HepG2 (cell line): ENCODE results near the gene NDN.

ENCODE experiments used
- CTCF ChIP-seq: sonication (generic); formaldehyde crosslinking; IDR thresholded peaks from 2 replicates; pipeline ENCODE4 v1.5.0; 2020; ENCODE audit warnings: mild to moderate bottlenecking, missing genetic modification reagents, moderate library complexity
- JUNB ChIP-seq: sonication (generic); formaldehyde crosslinking; IDR thresholded peaks from 2 replicates; pipeline ENCODE4 v1.8.0; 2022; ENCODE audit warnings: missing genetic modification reagents, mild to moderate bottlenecking, borderline replicate concordance
- POLR2A ChIP-seq, 2 experiments: IDR thresholded peaks; 2 replicates each; pipeline ENCODE4 v1.6.1; 2011; ENCODE audit warnings: low read depth in 2 of 2, low read length in 2 of 2, mild to moderate bottlenecking in 1 of 2, moderate library complexity in 1 of 2; ENCODE audit not compliant: insufficient read depth in 1 of 2
- POLR2AphosphoS5 ChIP-seq: IDR thresholded peaks from 2 replicates; pipeline ENCODE4 v1.6.1; 2012; ENCODE audit warnings: low read depth, low read length
- ZBTB1 ChIP-seq: sonication (generic); formaldehyde crosslinking; IDR thresholded peaks from 2 replicates; pipeline ENCODE4 v1.4.0; 2020; ENCODE audit warnings: missing genetic modification reagents, borderline replicate concordance
- ZNF20 ChIP-seq: sonication (generic); formaldehyde crosslinking; IDR thresholded peaks from 2 replicates; pipeline ENCODE4 v1.4.0; 2020; ENCODE audit warnings: mild to moderate bottlenecking, moderate library complexity, missing genetic modification reagents
- ZNF205 ChIP-seq: IDR thresholded peaks from 2 replicates; pipeline ENCODE4 v1.6.1; 2018; ENCODE audit warnings: missing biosample characterization, missing genetic modification reagents
- ZNF335 ChIP-seq: sonication (generic); formaldehyde crosslinking; IDR thresholded peaks from 2 replicates; pipeline ENCODE4 v1.4.0; 2020; ENCODE audit warnings: missing genetic modification reagents
- ZNF34 ChIP-seq: sonication (generic); formaldehyde crosslinking; IDR thresholded peaks from 2 replicates; pipeline ENCODE4 v1.4.0; 2020; ENCODE audit warnings: mild to moderate bottlenecking, missing genetic modification reagents, borderline replicate concordance
- TF ChIP-seq, protein P1 (sequence below), 2 experiments: sonication (generic) in 1 of 2; formaldehyde crosslinking in 1 of 2; IDR thresholded peaks; 2 replicates each; pipeline versions ENCODE4 v1.5.1 to v1.6.1; 2011 to 2020; ENCODE audit warnings: borderline replicate concordance in 1 of 2, low read depth in 1 of 2, low read length in 1 of 2, mild to moderate bottlenecking in 1 of 2, missing genetic modification reagents in 1 of 2, moderate library complexity in 1 of 2
- TF ChIP-seq, protein P2 (sequence below): sonication (generic); formaldehyde crosslinking; IDR thresholded peaks from 2 replicates; pipeline ENCODE4 v1.4.0; 2020; ENCODE audit warnings: missing genetic modification reagents

GRCh38 chr15:23736033-23736673 is 49.0 kb upstream of the NDN start:
- TF ChIP-seq, protein P1, sequence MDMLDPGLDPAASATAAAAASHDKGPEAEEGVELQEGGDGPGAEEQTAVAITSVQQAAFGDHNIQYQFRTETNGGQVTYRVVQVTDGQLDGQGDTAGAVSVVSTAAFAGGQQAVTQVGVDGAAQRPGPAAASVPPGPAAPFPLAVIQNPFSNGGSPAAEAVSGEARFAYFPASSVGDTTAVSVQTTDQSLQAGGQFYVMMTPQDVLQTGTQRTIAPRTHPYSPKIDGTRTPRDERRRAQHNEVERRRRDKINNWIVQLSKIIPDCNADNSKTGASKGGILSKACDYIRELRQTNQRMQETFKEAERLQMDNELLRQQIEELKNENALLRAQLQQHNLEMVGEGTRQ (IDR thresholded peaks at IDR 0.05; ENCODE audit: low read depth, low read length) = no peak
- TF ChIP-seq, protein P1 (CRISPR knock-in tag; IDR thresholded peaks at IDR 0.05; ENCODE audit: borderline replicate concordance) = no peak
- no peak for TF ChIP-seq JUNB (CRISPR knock-in tag)
- TF ChIP-seq POLR2AphosphoS5 = no peak
- no peak for TF ChIP-seq ZNF20
- TF ChIP-seq, protein P2, sequence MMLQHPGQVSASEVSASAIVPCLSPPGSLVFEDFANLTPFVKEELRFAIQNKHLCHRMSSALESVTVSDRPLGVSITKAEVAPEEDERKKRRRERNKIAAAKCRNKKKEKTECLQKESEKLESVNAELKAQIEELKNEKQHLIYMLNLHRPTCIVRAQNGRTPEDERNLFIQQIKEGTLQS (CRISPR knock-in tag) = no peak
- TF ChIP-seq ZBTB1 (CRISPR knock-in tag) = no peak
- TF ChIP-seq ZNF335 (CRISPR knock-in tag) = no peak
- no peak for TF ChIP-seq ZNF34
- no peak for TF ChIP-seq CTCF (CRISPR knock-in tag)
- no peak for TF ChIP-seq POLR2A (IDR thresholded peaks at IDR 0.05; ENCODE audit: insufficient read depth in 1 of 2, low read depth in 2 of 2, low read length in 2 of 2)
- no peak for TF ChIP-seq ZNF205
